Vagina (tissue), 2 donors: ENCODE measurements around the gene SARDH. TPM values are rescaled to one million over a fixed set of nuclear protein-coding genes. Genes with fewer than 3 reads are reported as not detected.

ENCODE experiments used
- DNase-seq, 2 donors: peaks; one replicate each; pipeline ENCODE4 v3.0.0-alpha.2; 2017; ENCODE audit errors: extremely low spot score in 2 of 2
- H3K27ac ChIP-seq: fragments of 200-600 bp; sonication (generic); one replicate; pipeline ENCODE4 v1.5.1; 2019
- H3K27me3 ChIP-seq: fragments of 200-600 bp; sonication (generic); one replicate; pipeline ENCODE4 v1.5.1; 2019
- H3K36me3 ChIP-seq, 2 donors: fragments of 200-600 bp; sonication (generic); one replicate each; pipeline ENCODE4 v1.5.1; 2017 to 2019
- H3K4me1 ChIP-seq: fragments of 200-600 bp; sonication (generic); one replicate; pipeline ENCODE4 v1.5.1; 2019
- H3K4me3 ChIP-seq, 2 donors: fragments of 200-600 bp; sonication (generic); 1 replicate in 1 of 2; 2 replicates in 1 of 2; pipeline ENCODE4 v1.5.1; 2016 to 2019
- H3K9me3 ChIP-seq: fragments of 200-600 bp; sonication (generic); one replicate; pipeline ENCODE4 v1.5.1; 2019
- POLR2A ChIP-seq, 2 donors: fragments of 450-650 bp; IDR thresholded peaks; one replicate each; pipeline ENCODE4 v1.6.1; 2017; ENCODE audit warnings: antibody characterized with exemption in 2 of 2, mild to moderate bottlenecking in 2 of 2, moderate library complexity in 2 of 2
- POLR2AphosphoS5 ChIP-seq, 2 donors: sonication (generic); formaldehyde crosslinking; IDR thresholded peaks; one replicate each; pipeline ENCODE4 v1.9.0; 2017; ENCODE audit warnings: antibody characterized with exemption in 2 of 2, mild to moderate bottlenecking in 2 of 2, low read depth in 1 of 2; ENCODE audit not compliant: insufficient read depth in 1 of 2
- intact Hi-C: fragments of 100-400 bp; cut with DNase I; formaldehyde crosslinking; loops from one replicate; pipeline ENCODE4 v1.15.1; 2023
- total RNA-seq: library from RNA; depleted of rRNA; stranded (reverse); fragments of >200 nt; gene quantifications from one replicate; pipeline ENCODE4 v1.2.3, GENCODE V29; 2016
- TF ChIP-seq, protein P1 (sequence below), 3 experiments: fragments of 450-650 bp in 2 of 3; fragments of 200-600 bp in 1 of 3; sonication (generic) in 1 of 3; IDR thresholded peaks; one replicate each; pipeline ENCODE4 v1.5.1; 2017 to 2019; ENCODE audit warnings: antibody characterized with exemption in 3 of 3, mild to moderate bottlenecking in 2 of 3, moderate library complexity in 2 of 3

SARDH gene
- total RNA-seq, 1 donor from 2014 or later, result 2.0 TPM

DNA sequence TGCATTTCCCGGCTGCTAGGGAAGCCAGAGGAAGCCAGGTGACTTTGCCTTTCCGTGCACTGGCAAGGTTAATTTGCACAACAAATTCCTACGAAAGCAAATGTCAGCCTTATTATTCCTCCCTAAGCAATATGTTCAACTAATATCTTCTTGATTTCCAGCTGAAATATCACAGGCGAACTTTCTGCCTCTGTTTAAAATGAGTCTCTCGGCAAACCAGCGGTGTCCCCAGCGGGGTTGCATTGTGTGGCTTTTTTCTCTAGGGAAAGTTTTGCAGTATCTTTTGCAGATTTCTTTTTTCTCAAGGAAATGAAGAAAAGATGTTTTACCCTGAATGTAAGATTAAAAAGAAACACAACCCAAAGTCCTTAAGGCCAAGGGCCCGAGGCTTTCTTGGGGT, 100.1 kb downstream of the SARDH start:
- no peaks in the 10 kb centered on the region for H3K4me1 ChIP-seq
- H3K36me3 ChIP-seq, result no peaks in the 10 kb centered on the region
- TF ChIP-seq POLR2AphosphoS5 (IDR thresholded peaks at IDR 0.05; ENCODE audit: insufficient read depth in 1 of 2, low read depth in 1 of 2) (no peak), POLR2A (IDR thresholded peaks at IDR 0.05) (no peak)
- TF ChIP-seq, protein P1, sequence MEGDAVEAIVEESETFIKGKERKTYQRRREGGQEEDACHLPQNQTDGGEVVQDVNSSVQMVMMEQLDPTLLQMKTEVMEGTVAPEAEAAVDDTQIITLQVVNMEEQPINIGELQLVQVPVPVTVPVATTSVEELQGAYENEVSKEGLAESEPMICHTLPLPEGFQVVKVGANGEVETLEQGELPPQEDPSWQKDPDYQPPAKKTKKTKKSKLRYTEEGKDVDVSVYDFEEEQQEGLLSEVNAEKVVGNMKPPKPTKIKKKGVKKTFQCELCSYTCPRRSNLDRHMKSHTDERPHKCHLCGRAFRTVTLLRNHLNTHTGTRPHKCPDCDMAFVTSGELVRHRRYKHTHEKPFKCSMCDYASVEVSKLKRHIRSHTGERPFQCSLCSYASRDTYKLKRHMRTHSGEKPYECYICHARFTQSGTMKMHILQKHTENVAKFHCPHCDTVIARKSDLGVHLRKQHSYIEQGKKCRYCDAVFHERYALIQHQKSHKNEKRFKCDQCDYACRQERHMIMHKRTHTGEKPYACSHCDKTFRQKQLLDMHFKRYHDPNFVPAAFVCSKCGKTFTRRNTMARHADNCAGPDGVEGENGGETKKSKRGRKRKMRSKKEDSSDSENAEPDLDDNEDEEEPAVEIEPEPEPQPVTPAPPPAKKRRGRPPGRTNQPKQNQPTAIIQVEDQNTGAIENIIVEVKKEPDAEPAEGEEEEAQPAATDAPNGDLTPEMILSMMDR (IDR thresholded peaks at IDR 0.05), result no peak
- H3K27me3 ChIP-seq, result no peaks in the 10 kb centered on the region
- intact Hi-C loops, result no loop called here
- H3K4me3 ChIP-seq, result no peak overlapping the region
- no peak overlapping the region for H3K27ac ChIP-seq
- DNase-seq, result no peak
- H3K9me3 ChIP-seq, result no peaks in the 10 kb centered on the region

DNA sequence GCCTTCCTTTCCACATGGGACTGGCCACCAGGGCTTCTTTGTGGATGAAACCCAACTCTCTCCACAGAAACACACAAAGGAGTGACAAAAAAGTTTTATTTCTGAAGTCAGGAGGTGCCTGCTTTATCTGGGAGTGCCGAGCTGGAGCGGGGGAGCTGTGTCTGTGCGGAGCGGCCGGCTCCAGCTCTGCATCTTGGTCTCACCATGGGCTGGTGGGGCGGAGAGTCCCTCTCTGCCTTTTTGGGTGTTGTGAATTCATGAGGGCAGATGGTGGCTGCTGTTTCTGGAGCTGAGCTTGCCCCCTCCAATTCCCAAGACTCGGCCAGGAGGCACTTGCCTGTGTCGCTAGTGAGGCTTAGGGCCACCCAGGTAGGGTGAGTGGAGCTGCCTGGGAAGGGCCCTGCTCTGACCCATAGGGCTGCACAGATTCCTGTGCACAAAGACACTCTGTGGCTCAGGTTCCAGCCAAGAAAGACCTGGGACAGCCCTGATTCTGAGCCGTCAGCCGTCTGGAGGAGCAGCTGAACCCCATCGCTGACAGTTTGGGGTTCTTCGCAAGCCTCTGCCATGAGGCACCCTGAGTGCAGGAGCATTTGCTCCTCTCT, 100.6 kb downstream of the SARDH start:
- no peaks in the 10 kb centered on the region for H3K27me3 ChIP-seq
- no peaks in the 10 kb centered on the region for H3K4me1 ChIP-seq
- H3K9me3 ChIP-seq, result no peaks in the 10 kb centered on the region
- no peaks in the 10 kb centered on the region for H3K36me3 ChIP-seq
- no peak overlapping the region for H3K27ac ChIP-seq
- no peak for TF ChIP-seq POLR2AphosphoS5 (IDR thresholded peaks at IDR 0.05; ENCODE audit: insufficient read depth in 1 of 2, low read depth in 1 of 2)
- no peak for TF ChIP-seq POLR2A (IDR thresholded peaks at IDR 0.05)
- TF ChIP-seq, protein P1 (IDR thresholded peaks at IDR 0.05), result no peak
- intact Hi-C loops, result no loop called here
- no peak overlapping the region for H3K4me3 ChIP-seq
- no peak for DNase-seq

DNA sequence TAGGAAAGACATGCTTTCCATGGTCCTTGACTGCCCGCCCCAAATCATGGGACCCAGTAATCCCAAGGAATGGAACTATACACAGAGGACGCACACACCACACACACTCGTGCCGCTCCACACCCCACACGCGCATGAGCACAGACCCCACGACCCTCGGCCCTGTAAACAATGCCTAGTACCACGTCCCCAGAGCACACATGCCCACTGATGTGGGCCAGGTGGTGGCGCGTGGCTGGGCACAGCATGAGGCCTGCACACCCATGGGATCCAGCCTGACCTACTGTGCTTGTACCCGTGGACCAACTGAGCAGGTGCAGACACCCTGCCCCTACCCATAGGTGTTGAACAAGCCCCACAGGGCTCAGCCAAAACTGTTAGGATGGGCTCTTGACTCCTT, 101.2 kb downstream of the SARDH start:
- Histone ChIP-seq H3K27me3 (no peaks in the 10 kb centered on the region), H3K36me3 (no peaks in the 10 kb centered on the region), H3K4me3 (no peak overlapping the region), H3K4me1 (no peaks in the 10 kb centered on the region), H3K27ac (no peak overlapping the region), H3K9me3 (no peaks in the 10 kb centered on the region)
- intact Hi-C loops, result no loop called here
- no peak for DNase-seq
- TF ChIP-seq POLR2AphosphoS5 (IDR thresholded peaks at IDR 0.05; ENCODE audit: insufficient read depth in 1 of 2, low read depth in 1 of 2) (no peak), POLR2A (IDR thresholded peaks at IDR 0.05) (no peak)
- TF ChIP-seq, protein P1 (IDR thresholded peaks at IDR 0.05), result no peak

DNA sequence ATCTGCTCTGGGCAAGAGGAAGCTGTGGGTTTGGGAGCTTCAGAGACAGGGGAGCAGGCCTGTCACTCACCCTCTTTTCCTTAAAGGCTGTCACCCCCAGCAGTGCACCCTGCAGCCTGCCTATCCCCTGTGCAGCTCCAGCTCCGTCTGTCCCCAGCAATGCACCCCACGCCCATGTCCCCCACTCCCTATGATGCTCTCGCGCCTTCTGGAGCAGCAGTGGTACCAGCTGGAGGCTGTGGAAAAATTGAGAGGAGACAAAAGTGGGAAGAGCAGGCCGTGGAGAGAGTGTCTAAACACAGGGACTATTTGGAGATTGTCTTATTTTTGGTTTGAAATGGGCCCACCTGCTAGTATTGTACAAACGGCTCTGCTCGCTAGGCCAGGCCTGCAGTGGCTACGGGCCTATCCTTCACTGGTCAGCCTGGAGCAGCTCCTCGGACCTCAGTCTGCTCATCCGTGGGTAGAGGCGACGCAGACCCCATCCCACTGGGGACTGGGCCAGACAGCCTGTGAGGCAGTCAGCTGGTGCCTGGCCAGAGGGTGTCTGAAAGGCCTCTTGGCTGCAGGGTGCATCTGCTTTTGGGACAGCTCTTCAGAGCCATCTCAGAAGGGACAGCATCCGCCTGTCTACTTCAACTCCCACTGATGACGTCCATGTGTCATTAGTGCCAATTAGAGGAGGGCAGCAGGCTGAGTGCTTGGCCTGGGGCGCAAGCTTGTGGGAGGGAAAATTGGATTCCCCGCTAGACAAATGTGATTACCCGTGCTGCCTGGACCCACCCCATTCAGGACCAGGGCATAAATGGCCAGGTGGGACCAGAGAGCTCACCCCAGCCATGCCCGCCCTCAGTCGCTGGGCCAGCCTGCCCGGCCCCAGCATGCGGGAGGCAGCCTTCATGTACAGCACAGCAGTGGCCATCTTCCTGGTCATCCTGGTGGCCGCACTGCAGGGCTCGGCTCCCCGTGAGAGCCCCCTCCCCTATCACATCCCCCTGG, 102.3 kb downstream of the SARDH start, which contains the start of gene DBH:
DBH (plus strand) TSS at position 831 of the 999 bp plus-strand sequence; CDS start at position 840, 9 bp downstream.
- no peak for DNase-seq
- H3K4me3 ChIP-seq, result no peak within 1 kb of the TSS
- intact Hi-C loops, result no loop called here
- H3K36me3 ChIP-seq, result no peaks in the 10 kb centered on the region
- H3K27me3 ChIP-seq, result no peaks in the 10 kb centered on the region
- TF ChIP-seq POLR2AphosphoS5 (IDR thresholded peaks at IDR 0.05; ENCODE audit: insufficient read depth in 1 of 2, low read depth in 1 of 2) (no peak), POLR2A (IDR thresholded peaks at IDR 0.05) (no peak)
- TF ChIP-seq, protein P1 (IDR thresholded peaks at IDR 0.05), result no peak
- H3K9me3 ChIP-seq, result no peaks in the 10 kb centered on the region
- no peak within 1 kb of the TSS for H3K27ac ChIP-seq
- no peaks in the 10 kb centered on the region for H3K4me1 ChIP-seq
